ENCODE results near the gene LENG9.

- TF ChIP-seq CTCF (IDR thresholded peaks at IDR 0.05) (no peak), POLR2A (IDR thresholded peaks at IDR 0.05) (no peak), POLR2AphosphoS5 (IDR thresholded peaks at IDR 0.05; ENCODE audit: insufficient read depth in 1 of 2, low read depth in 1 of 2) (no peak)
Observed at GRCh38 chr19:54475706-54476105, 12.1 kb upstream of the LENG9 start.
